GM12892 (cell line): ENCODE results near the gene HSPA1B.
"Not testable (repeated sequence)": the region's sequence is repeated elsewhere in the genome, so short reads cannot be mapped to it uniquely, and the experiment has no call there.

Experiments
- POLR2A ChIP-seq: IDR thresholded peaks from 2 replicates; pipeline ENCODE4 v1.6.1; 2011; ENCODE audit warnings: low read depth, low read length, control low read depth
- POLR2AphosphoS5 ChIP-seq: IDR thresholded peaks from 2 replicates; pipeline ENCODE4 v1.6.1; 2011; ENCODE audit warnings: low read depth, low read length, control low read depth
- TAF1 ChIP-seq: IDR thresholded peaks from 2 replicates; pipeline ENCODE4 v1.6.1; 2011; ENCODE audit warnings: low read depth, mild to moderate bottlenecking, control low read depth, low read length, borderline replicate concordance

DNA sequence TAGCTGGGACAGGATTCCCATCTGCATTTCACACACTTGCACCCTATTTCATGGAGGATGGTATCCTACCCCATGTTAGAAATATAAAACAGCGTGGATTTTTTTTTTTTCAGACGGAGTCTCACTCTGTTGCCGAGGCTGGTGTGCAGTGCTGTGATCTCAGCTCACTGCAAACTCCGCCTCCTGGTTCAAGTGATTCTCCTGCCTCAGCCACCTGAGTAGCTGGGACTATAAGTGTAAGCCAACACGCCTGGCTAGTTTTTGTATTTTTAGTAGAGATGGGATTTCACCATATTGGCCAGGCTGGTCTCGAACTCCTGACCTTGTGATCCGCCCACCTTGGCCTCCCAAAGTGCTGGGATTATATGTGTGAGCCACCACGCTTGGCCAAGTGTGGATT lies 30.2 kb downstream of the HSPA1B start:
- not testable (repeated sequence) for TF ChIP-seq POLR2AphosphoS5, POLR2A, TAF1
